ENCODE measurements around the gene ZFP3.

DNA sequence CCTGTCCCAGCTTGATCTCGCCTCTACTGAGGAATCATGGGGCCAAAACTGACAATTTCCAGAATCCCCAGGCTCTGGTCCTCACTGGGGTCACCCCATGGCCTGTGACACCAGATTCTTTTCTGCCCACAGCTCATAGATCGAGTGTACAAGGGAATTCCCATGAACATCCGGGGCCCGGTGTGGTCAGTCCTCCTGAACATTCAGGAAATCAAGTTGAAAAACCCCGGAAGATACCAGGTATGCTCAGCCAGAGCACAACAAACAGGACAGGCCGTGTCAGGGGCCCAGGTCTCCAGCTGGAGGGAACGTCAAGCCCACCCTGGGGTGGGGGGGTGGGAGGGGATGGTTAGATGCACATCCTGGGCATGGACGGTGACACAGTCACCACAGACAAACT lies 55.0 kb downstream of the ZFP3 start:
- TF ChIP-seq CTCF (IDR thresholded peaks at IDR 0.05) (no peak), POLR2AphosphoS5 (IDR thresholded peaks at IDR 0.05) (no peak)
